Mammary epithelial cell (primary cell): Measurements from ENCODE around the gene EPG5.

Experiments used
- CTCF ChIP-seq, 2 donors: IDR thresholded peaks in 1 of 2; conservative IDR thresholded peaks in 1 of 2; 2 replicates each; pipeline ENCODE4 v1.5.1; 2011 to 2012; ENCODE audit warnings: inconsistent platforms in 2 of 2, low read length in 2 of 2, mild to moderate bottlenecking in 2 of 2, control low read depth in 1 of 2, low read depth in 1 of 2; ENCODE audit not compliant: insufficient read depth in 1 of 2; ENCODE audit errors: extremely low read depth in 1 of 2
- EZH2 ChIP-seq: IDR thresholded peaks from 2 replicates; pipeline ENCODE4 v1.6.1; 2012; ENCODE audit warnings: low read length, inconsistent platforms, borderline replicate concordance

DNA sequence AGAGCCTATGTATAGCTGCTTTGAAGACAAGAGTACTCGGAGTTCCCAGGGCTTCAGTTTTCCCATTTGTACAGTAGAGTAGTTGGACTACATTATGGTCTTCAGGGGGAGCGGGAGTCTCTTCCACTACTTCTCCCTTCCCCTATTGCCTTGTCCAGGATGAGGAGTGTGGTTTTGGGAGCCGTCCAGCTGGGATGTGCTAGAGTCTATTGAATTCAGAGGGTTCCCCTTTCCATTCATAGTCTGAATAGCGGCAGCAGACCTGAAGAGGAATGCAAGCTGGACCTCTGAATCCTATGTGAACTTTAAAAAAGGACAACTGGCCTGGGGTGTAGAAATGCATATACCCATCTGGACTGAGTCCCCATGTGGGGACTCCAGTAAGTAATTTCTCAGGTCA, 43.5 kb upstream of the EPG5 start:
- TF ChIP-seq CTCF (conservative IDR thresholded peaks at IDR 0.05 in 1 of 2, IDR thresholded peaks at IDR 0.05 in 1 of 2; ENCODE audit: extremely low read depth in 1 of 2, insufficient read depth in 1 of 2, low read depth in 1 of 2, low read length in 2 of 2) (no peak), EZH2 (no peak)
